Ishikawa (cell line): ENCODE results near the gene RPL26.

Source experiments
- CEBPB ChIP-seq: IDR thresholded peaks from 2 replicates; pipeline ENCODE4 v1.6.1; 2012
- CREB1 ChIP-seq: IDR thresholded peaks from 2 replicates; pipeline ENCODE4 v1.6.1; 2012; ENCODE audit warnings: low read depth
- EP300 ChIP-seq: IDR thresholded peaks from 2 replicates; pipeline ENCODE4 v1.6.1; 2012; ENCODE audit warnings: borderline replicate concordance
- FOXM1 ChIP-seq: IDR thresholded peaks from 2 replicates; pipeline ENCODE4 v1.6.1; 2012; ENCODE audit warnings: low read depth, borderline replicate concordance
- RAD21 ChIP-seq: IDR thresholded peaks from 2 replicates; pipeline ENCODE4 v1.6.1; 2012; ENCODE audit warnings: low read depth
- REST ChIP-seq: IDR thresholded peaks from 2 replicates; pipeline ENCODE4 v1.6.1; 2012; ENCODE audit warnings: low read depth, mild to moderate bottlenecking
- TAF1 ChIP-seq: IDR thresholded peaks from 2 replicates; pipeline ENCODE4 v1.6.1; 2012; ENCODE audit warnings: low read depth, mild to moderate bottlenecking
- TCF12 ChIP-seq: IDR thresholded peaks from 2 replicates; pipeline ENCODE4 v1.6.1; 2012; ENCODE audit warnings: low read depth
- YY1 ChIP-seq: IDR thresholded peaks from 2 replicates; pipeline ENCODE4 v1.6.1; 2012; ENCODE audit warnings: low read depth
- TF ChIP-seq, protein P1 (sequence below): IDR thresholded peaks from 2 replicates; pipeline ENCODE4 v1.6.1; 2012
- TF ChIP-seq, protein P2 (sequence below): IDR thresholded peaks from 2 replicates; pipeline ENCODE4 v1.6.1; 2012

DNA sequence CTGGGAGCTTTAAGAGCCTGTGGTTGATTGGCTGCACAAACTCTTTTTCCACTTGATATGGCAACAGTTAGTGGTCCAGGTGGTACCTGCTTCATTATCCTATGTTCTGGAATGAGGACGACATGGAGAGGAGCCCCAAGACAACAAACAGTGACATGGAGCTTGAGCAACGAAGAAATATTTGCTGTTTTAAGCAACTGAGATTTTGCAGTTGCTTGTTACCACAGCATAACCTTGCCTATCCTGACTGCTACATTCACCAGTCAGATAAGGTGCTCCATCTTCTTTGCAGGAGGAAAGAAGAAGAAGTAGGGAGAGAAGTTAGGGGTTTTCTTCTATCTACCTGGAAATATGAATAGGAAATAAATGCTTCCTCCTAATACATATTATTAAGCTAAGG lies 50.9 kb downstream of the RPL26 start:
- TF ChIP-seq CEBPB (no peak), YY1 (no peak), CREB1 (no peak), TCF12 (no peak), RAD21 (no peak), FOXM1 (no peak), EP300 (no peak), REST (no peak), TAF1 (no peak)
- TF ChIP-seq, protein P1, sequence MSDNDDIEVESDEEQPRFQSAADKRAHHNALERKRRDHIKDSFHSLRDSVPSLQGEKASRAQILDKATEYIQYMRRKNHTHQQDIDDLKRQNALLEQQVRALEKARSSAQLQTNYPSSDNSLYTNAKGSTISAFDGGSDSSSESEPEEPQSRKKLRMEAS = no peak
- TF ChIP-seq, protein P2, sequence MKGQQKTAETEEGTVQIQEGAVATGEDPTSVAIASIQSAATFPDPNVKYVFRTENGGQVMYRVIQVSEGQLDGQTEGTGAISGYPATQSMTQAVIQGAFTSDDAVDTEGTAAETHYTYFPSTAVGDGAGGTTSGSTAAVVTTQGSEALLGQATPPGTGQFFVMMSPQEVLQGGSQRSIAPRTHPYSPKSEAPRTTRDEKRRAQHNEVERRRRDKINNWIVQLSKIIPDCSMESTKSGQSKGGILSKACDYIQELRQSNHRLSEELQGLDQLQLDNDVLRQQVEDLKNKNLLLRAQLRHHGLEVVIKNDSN = no peak
